ENCODE measurements around the gene NDUFAB1. TPM values are rescaled to one million over a fixed set of nuclear protein-coding genes. Genes with fewer than 3 reads are reported as not detected.
"Not testable (repeated sequence)": the region's sequence is repeated elsewhere in the genome, so short reads cannot be mapped to it uniquely, and the experiment has no call there.

The NDUFAB1 gene
- total RNA-seq, 4 donors from 2014 or later = 68.0 to 110 (median 83.3) TPM

DNA sequence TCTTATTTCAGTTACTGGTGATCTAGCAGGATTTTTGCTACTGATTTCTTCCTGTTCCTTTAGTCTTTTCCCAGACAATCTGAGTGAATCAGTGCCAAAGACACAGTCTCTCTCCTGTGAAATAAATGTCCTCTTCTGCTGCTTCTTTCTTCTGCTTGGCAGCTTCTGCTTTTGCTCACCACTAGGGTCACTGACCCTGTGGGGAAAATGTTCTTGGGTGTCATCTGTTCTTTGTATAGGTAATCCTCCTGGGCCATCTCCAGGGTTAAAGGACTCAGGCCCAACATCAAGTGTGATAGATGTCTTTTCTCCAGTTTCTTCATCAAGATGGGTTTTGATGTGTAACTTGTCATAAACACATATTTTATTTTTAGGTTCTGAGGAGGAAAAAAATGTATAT is 39.8 kb upstream of the NDUFAB1 start:
- intact Hi-C loops (cut with DNase I) = no loop called here
- H3K4me1 ChIP-seq = peaks cover 9 to 18% (median 12%) of the 10 kb centered on the region in 3 donors
- peaks cover 0 to 72% (median 11%) of the 10 kb centered on the region in 3 donors for H3K36me3 ChIP-seq
- H3K27ac ChIP-seq = no peak overlapping the region
- no peak for DNase-seq
- no peaks in the 10 kb centered on the region for H3K27me3 ChIP-seq
- no peak for TF ChIP-seq POLR2A (IDR thresholded peaks at IDR 0.05)
- TF ChIP-seq, protein P1, sequence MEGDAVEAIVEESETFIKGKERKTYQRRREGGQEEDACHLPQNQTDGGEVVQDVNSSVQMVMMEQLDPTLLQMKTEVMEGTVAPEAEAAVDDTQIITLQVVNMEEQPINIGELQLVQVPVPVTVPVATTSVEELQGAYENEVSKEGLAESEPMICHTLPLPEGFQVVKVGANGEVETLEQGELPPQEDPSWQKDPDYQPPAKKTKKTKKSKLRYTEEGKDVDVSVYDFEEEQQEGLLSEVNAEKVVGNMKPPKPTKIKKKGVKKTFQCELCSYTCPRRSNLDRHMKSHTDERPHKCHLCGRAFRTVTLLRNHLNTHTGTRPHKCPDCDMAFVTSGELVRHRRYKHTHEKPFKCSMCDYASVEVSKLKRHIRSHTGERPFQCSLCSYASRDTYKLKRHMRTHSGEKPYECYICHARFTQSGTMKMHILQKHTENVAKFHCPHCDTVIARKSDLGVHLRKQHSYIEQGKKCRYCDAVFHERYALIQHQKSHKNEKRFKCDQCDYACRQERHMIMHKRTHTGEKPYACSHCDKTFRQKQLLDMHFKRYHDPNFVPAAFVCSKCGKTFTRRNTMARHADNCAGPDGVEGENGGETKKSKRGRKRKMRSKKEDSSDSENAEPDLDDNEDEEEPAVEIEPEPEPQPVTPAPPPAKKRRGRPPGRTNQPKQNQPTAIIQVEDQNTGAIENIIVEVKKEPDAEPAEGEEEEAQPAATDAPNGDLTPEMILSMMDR (IDR thresholded peaks at IDR 0.05) = no peak
- no peaks in the 10 kb centered on the region for H3K9me3 ChIP-seq
- H3K4me3 ChIP-seq = no peak overlapping the region

DNA sequence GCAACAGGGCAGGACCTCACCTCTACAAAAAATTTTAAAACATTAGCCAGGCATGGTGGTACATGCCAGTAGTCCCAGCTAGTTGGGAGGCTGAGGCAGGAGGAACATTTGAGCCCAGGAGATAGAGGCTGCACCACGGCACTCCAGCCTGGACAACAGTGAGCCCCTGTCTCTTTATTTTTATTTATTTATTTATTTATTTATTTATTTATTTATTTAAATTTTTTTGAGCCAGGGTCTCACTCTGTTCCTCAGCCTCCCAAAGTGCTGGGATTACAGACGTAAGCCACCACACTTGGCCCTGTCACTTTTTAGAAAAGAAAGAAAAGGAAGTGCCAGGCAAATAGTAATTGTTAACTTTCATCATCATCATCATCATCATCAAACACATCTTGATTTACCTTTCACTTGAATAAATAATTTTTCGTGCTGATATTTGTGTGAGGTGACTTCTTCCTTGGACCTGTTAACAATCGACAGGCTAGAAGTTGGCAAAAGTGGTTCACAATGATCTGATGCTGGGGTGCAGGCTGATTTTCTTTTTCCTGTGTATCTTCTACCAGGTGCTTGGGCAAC is 38.4 kb upstream of the NDUFAB1 start:
- intact Hi-C loops (cut with DNase I) = no loop called here
- no peak overlapping the region for H3K27ac ChIP-seq
- no peaks in the 10 kb centered on the region for H3K27me3 ChIP-seq
- DNase-seq = no peak
- H3K4me1 ChIP-seq = peaks cover under 1 to 22% (median 9%) of the 10 kb centered on the region in 3 donors
- no peak overlapping the region for H3K4me3 ChIP-seq
- no peaks in the 10 kb centered on the region for H3K9me3 ChIP-seq
- WGBS, 2 donors = 95 to 97% methylated on average over 4 of the region's 4 CpGs
- H3K36me3 ChIP-seq = peaks cover 0 to 80% (median 11%) of the 10 kb centered on the region in 3 donors
- TF ChIP-seq, protein P1 (IDR thresholded peaks at IDR 0.05) = no peak
- no peak for TF ChIP-seq POLR2A (IDR thresholded peaks at IDR 0.05)

DNA sequence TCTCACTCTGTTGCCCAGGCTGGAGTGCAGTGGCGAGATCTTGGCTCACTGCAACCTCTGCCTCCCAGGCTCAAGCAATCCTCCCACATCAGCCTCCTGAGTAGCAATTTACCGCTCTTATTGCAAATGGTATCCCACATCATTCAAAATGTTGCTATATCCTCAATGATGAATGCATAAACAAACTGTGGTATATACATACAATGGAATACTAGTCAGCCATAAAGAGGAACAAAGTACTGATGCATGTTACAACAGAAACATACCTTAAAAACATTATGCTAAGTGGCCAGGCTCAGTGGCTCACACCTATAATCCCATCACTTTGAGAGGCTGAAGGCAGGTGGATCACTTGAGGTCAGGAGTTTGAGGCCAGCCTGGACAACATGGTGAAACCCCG is 35.8 kb upstream of the NDUFAB1 start:
- intact Hi-C loops (cut with DNase I); DNase-seq; H3K27ac ChIP-seq; H3K9me3 ChIP-seq; H3K4me3 ChIP-seq; H3K27me3 ChIP-seq: not testable (repeated sequence)
- H3K36me3 ChIP-seq = peaks cover 0 to 86% (median 13%) of the 10 kb centered on the region in 3 donors
- WGBS, 2 donors = 93 to 100% methylated on average over 3 of the region's 3 CpGs
- H3K4me1 ChIP-seq = peaks cover 0 to 27% (median 11%) of the 10 kb centered on the region in 3 donors

DNA sequence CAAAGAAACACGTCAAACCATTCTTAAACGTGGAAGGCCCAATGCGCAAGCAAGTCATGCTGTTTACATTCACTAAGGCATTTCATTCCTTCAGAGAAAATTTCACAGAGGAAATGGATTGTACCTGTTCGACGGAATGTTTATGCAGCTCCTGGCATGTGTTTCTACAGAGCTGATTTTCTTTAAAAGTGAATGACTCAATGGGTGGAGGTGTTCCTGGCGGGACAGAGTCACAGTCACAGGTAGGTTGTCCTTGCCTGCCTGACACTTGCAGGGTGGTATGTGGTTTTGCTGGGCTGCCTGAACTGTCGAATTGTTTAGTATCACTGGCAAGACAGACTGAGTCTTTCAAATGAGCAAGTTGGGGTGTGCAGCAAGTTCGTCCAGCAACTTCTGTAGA is 33.4 kb upstream of the NDUFAB1 start:
- Histone ChIP-seq H3K36me3 (peaks cover 0 to 86% (median 20%) of the 10 kb centered on the region in 3 donors), H3K27ac (peak overlapping the region; percentile 51 to 81 (median 68)), H3K4me1 (peaks cover 0 to 27% (median 11%) of the 10 kb centered on the region in 3 donors), H3K9me3 (no peaks in the 10 kb centered on the region), H3K4me3 (no peak overlapping the region), H3K27me3 (no peaks in the 10 kb centered on the region)
- no peak for DNase-seq
- intact Hi-C loops (cut with DNase I) = no loop called here
- TF ChIP-seq, protein P1 (IDR thresholded peaks at IDR 0.05) = no peak
- TF ChIP-seq POLR2A (IDR thresholded peaks at IDR 0.05) = no peak
- WGBS, 2 donors = 59 to 62% methylated on average over 8 of the region's 8 CpGs

DNA sequence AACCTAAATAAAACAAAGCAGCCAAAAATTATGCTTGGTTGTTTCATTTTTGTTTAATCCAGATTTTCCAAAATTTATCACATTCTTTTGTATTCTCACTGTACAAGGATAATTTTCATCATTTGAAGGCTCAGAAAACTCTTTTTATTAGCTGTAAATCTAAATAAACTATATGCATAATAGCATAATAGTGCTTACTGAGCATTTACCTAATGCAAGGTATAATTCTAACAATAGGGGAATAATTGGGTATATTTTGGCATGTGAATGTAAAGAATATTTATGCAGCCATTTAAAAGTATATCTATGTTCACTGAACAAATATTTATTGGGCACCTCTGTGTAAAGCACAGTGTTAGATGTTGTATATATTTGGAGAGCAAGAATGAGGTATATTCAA is 28.0 kb upstream of the NDUFAB1 start:
- intact Hi-C loops (cut with DNase I) = no loop called here
- Histone ChIP-seq H3K27ac (no peak overlapping the region), H3K4me3 (no peak overlapping the region), H3K36me3 (peaks cover 14 to 96% (median 37%) of the 10 kb centered on the region in 3 donors), H3K4me1 (peaks cover 0 to 8% (median 4%) of the 10 kb centered on the region in 3 donors), H3K9me3 (no peaks in the 10 kb centered on the region), H3K27me3 (no peaks in the 10 kb centered on the region)
- TF ChIP-seq, protein P1 (IDR thresholded peaks at IDR 0.05) = no peak
- no peak for TF ChIP-seq POLR2A (IDR thresholded peaks at IDR 0.05)
- no peak for DNase-seq

DNA sequence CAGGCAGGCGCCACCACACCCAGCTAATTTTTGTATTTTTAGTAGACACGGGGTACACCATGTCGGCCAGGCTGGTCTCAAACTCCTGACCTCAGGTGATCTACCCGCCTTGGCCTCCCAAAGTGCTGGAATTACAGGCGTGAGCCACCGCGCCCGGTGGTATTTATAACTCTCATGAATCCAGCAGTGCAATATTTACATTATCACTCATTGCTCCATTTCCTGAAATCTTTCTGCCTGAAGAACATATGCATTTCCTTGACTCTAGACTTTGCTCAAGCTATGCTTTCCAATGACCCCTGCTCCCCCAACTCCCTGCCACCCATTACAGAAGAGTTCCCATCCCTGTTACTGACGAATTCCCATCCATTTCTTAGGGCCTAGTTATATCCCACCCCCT is 19.7 kb upstream of the NDUFAB1 start:
- H3K36me3 ChIP-seq = peaks cover 3 to 97% (median 6%) of the 10 kb centered on the region in 3 donors
- no peaks in the 10 kb centered on the region for H3K27me3 ChIP-seq
- H3K27ac ChIP-seq = no peak overlapping the region
- WGBS, 2 donors = 94 to 96% methylated on average over 9 of the region's 9 CpGs
- no peaks in the 10 kb centered on the region for H3K9me3 ChIP-seq
- no peak overlapping the region for H3K4me3 ChIP-seq
- H3K4me1 ChIP-seq = no peaks in the 10 kb centered on the region
- DNase-seq = no peak
- TF ChIP-seq, protein P1 (IDR thresholded peaks at IDR 0.05) = no peak
- no peak for TF ChIP-seq POLR2A (IDR thresholded peaks at IDR 0.05)
- intact Hi-C loops (cut with DNase I) = no loop called here
